Endothelial cell of umbilical vein (primary cell): Measurements from ENCODE around the gene C19orf33. TPM values are rescaled to one million over a fixed set of nuclear protein-coding genes. Genes with fewer than 3 reads are reported as not detected.

Source experiments
- BruUV-seq: library from RNA; stranded (reverse); fragments of 400-500 nt; replicated peaks from 2 replicates; lab custom pipeline; 2021; lab: Mats Ljungman, UMichigan
- CTCF ChIA-PET: fragments of 300-600, 350-600 bp; sonication (Branson Sonifier 250); formaldehyde crosslinking; loops from one replicate; lab custom pipeline; 2021; ENCODE audit warnings: antibody characterized with exemption, inconsistent platforms; lab: Charles Lee
- POLR2A ChIA-PET: fragments of 300-600, 350-600 bp; sonication (Branson Sonifier 250); formaldehyde crosslinking; loops from one replicate; lab custom pipeline; 2021; ENCODE audit warnings: antibody characterized with exemption, inconsistent platforms; lab: Charles Lee
- DNase-seq: peaks from one replicate; pipeline ENCODE4 v3.0.0-alpha.2; 2011; ENCODE audit warnings: low read depth, low spot score
- FAIRE-seq: peaks from 2 replicates; lab custom pipeline; 2011; peaks lifted over from hg19 to GRCh38; lab: Jason Lieb, UNC
- H2AFZ ChIP-seq: 2 replicates; pipeline ENCODE4 v1.6.0; 2012; ENCODE audit warnings: low read depth, low read length, control low read depth, inconsistent platforms
- H3K27ac ChIP-seq: 2 replicates; pipeline ENCODE4 v1.5.1; 2011; ENCODE audit warnings: low read depth, mild to moderate bottlenecking, control low read depth, low read length, moderate library complexity; ENCODE audit not compliant: insufficient read depth
- H3K27me3 ChIP-seq, 2 experiments: 2 replicates each; pipeline versions ENCODE4 v1.6.0 to v1.6.1; 2011; ENCODE audit warnings: low read length in 2 of 2, mixed read lengths in 1 of 2; ENCODE audit not compliant: control insufficient read depth in 2 of 2, insufficient read depth in 2 of 2
- H3K36me3 ChIP-seq, 2 experiments: 2 replicates in 1 of 2; 3 replicates in 1 of 2; pipeline ENCODE4 v1.5.1; 2011; ENCODE audit warnings: low read length in 2 of 2, mild to moderate bottlenecking in 1 of 2, moderate library complexity in 1 of 2; ENCODE audit not compliant: control insufficient read depth in 2 of 2, insufficient read depth in 2 of 2; ENCODE audit errors: extremely low read depth in 1 of 2
- H3K4me1 ChIP-seq: 3 replicates; pipeline ENCODE4 v1.5.1; 2011; ENCODE audit warnings: mild to moderate bottlenecking, low read length; ENCODE audit not compliant: control insufficient read depth, insufficient read depth; ENCODE audit errors: extremely low read depth
- H3K4me2 ChIP-seq: 2 replicates; pipeline ENCODE4 v1.6.1; 2011; ENCODE audit warnings: low read length, control low read depth, mixed read lengths; ENCODE audit not compliant: insufficient read depth
- H3K4me3 ChIP-seq, 3 experiments: fragments of 200-600 bp in 1 of 3; sonication (generic), shearing (Covaris generic) in 1 of 3; replicated peaks in 1 of 3; 2 replicates each; pipeline ENCODE4 v1.5.1; 2011 to 2016; ENCODE audit warnings: control low read depth in 3 of 3, low read length in 3 of 3, mild to moderate bottlenecking in 2 of 3, inconsistent platforms in 1 of 3, low read depth in 1 of 3, moderate library complexity in 1 of 3; ENCODE audit not compliant: insufficient read depth in 1 of 3
- H3K79me2 ChIP-seq: 2 replicates; pipeline ENCODE4 v1.6.0; 2012; ENCODE audit warnings: low read length, inconsistent platforms; ENCODE audit not compliant: control insufficient read depth, insufficient read depth
- H3K9ac ChIP-seq: replicated peaks from 2 replicates; pipeline ENCODE3; 2011; ENCODE audit warnings: low read length, control low read depth; ENCODE audit not compliant: insufficient read depth; ENCODE audit errors: extremely low read depth
- H3K9me1 ChIP-seq: replicated peaks from 3 replicates; pipeline ENCODE4 v1.6.0; 2011; ENCODE audit warnings: mild to moderate bottlenecking, low read length; ENCODE audit not compliant: control insufficient read depth, insufficient read depth; ENCODE audit errors: extremely low read depth
- H3K9me3 ChIP-seq: replicated peaks from 2 replicates; pipeline ENCODE4 v1.5.1; 2012; ENCODE audit warnings: low read length, inconsistent platforms; ENCODE audit not compliant: control insufficient read depth, insufficient read depth
- H4K20me1 ChIP-seq: replicated peaks from 2 replicates; pipeline ENCODE3; 2011; ENCODE audit warnings: mild to moderate bottlenecking, low read length; ENCODE audit not compliant: control insufficient read depth, insufficient read depth; ENCODE audit errors: extremely low read depth
- CTCF ChIP-seq, 2 donors: IDR thresholded peaks; 1 replicate in 1 of 2; 2 replicates in 1 of 2; pipeline ENCODE4 v1.5.1; 2011; ENCODE audit warnings: low read length in 2 of 2, mild to moderate bottlenecking in 2 of 2, moderate library complexity in 2 of 2, control low read depth in 1 of 2, inconsistent platforms in 1 of 2, low read depth in 1 of 2; ENCODE audit not compliant: insufficient read depth in 1 of 2; ENCODE audit errors: extremely low read depth in 1 of 2
- EZH2 ChIP-seq: IDR thresholded peaks from 2 replicates; pipeline ENCODE4 v1.6.1; 2012; ENCODE audit warnings: borderline replicate concordance, low read depth, mild to moderate bottlenecking, moderate library complexity, low read length, inconsistent platforms; ENCODE audit not compliant: severe bottlenecking
- FOS ChIP-seq: IDR thresholded peaks from 2 replicates; pipeline ENCODE4 v1.6.1; 2011; ENCODE audit warnings: mild to moderate bottlenecking, low read length, moderate library complexity, borderline replicate concordance; ENCODE audit not compliant: insufficient read depth
- GATA2 ChIP-seq: IDR thresholded peaks from 2 replicates; pipeline ENCODE4 v1.7.0; 2011; ENCODE audit warnings: low read depth, mild to moderate bottlenecking, moderate library complexity, mixed read lengths, low read length; ENCODE audit not compliant: insufficient read length, insufficient read depth
- JUN ChIP-seq: IDR thresholded peaks from 2 replicates; pipeline ENCODE4 v1.6.1; 2011; ENCODE audit warnings: borderline replicate concordance, low read depth; ENCODE audit not compliant: insufficient read length, insufficient read depth
- MAX ChIP-seq: IDR thresholded peaks from 2 replicates; pipeline ENCODE4 v1.6.1; 2011; ENCODE audit not compliant: insufficient read depth, insufficient read length
- MYC ChIP-seq: IDR thresholded peaks from one replicate; pipeline ENCODE4 v1.6.1; 2011; ENCODE audit warnings: mild to moderate bottlenecking, low read depth, low read length
- POLR2A ChIP-seq: IDR thresholded peaks from 2 replicates; pipeline ENCODE4 v1.6.1; 2012; ENCODE audit warnings: low read depth, mild to moderate bottlenecking, control low read depth, low read length
- POLR2AphosphoS5 ChIP-seq: IDR thresholded peaks from 2 replicates; pipeline ENCODE4 v1.6.1; 2012; ENCODE audit warnings: low read depth, mild to moderate bottlenecking, control low read depth, low read length, moderate library complexity; ENCODE audit not compliant: insufficient read depth
- dilution Hi-C: fragments of 300-500 bp; cut with MboI; formaldehyde crosslinking; loops from one replicate; pipeline ENCODE4 v1.15.0; 2019; ENCODE audit warnings: low sequenced_read_pairs; ENCODE audit not compliant: extremely low pct_ligation_motif_present
- intact Hi-C: fragments of 100-400 bp; cut with micrococcal nuclease; formaldehyde crosslinking; loops from one replicate; pipeline ENCODE4 v1.10.0; 2022
- polyA plus RNA-seq, 4 experiments: library from polyadenylated mRNA; depleted of rRNA in 3 of 4; stranded (reverse) in 3 of 4; unstranded in 1 of 4; fragments of >200 nt; gene quantifications; 2 replicates each; pipeline versions ENCODE4 v1.2.1 to v1.2.3, GENCODE V29; 2011 to 2012; ENCODE audit warnings: missing spikeins in 1 of 4
- total RNA-seq: library from RNA; stranded (reverse); gene quantifications from 2 replicates; pipeline ENCODE4 v1.2.3, GENCODE V29; 2021

The C19orf33 gene
- total and polyA plus RNA-seq, 2 donors (not counting 3 experiments of a cell fraction or from before 2014, with no cell fraction given), result 4.3 to 34.1 TPM

GRCh38 chr19:38294090-38294489 lies 10.0 kb upstream of the C19orf33 start:
- intact Hi-C loops, result no loop called here
- ChIA-PET POLR2A (no interaction called here), CTCF (interaction anchor here (1.5 kb wide), 1 partner anchor 50 kb away, joined by 3 read pairs; no protein-coding TSS in a partner anchor)
- H3K79me2 ChIP-seq, result no peaks in the 10 kb centered on the region
- no peaks in the 10 kb centered on the region for H3K9me3 ChIP-seq
- dilution Hi-C loops, result no loop called here
- TF ChIP-seq MYC (no peak), POLR2A (no peak), EZH2 (no peak), JUN (no peak), GATA2 (no peak), FOS (no peak), MAX (no peak), CTCF (IDR thresholded peaks at IDR 0.05; ENCODE audit: extremely low read depth in 1 of 2, insufficient read depth in 1 of 2, low read depth in 1 of 2, low read length in 2 of 2) (no peak), POLR2AphosphoS5 (no peak)
- no peaks in the 10 kb centered on the region for H3K9me1 ChIP-seq
- H3K4me2 ChIP-seq, result no peak overlapping the region
- H3K9ac ChIP-seq, result no peak overlapping the region
- H2AFZ ChIP-seq, result no peak overlapping the region
- FAIRE-seq (no peak), DNase-seq (no peak)
- no peaks in the 10 kb centered on the region for H3K4me1 ChIP-seq
- no TSS peak for BruUV-seq
- H3K4me3 ChIP-seq, result no peak overlapping the region
- no peaks in the 10 kb centered on the region for H3K27me3 ChIP-seq
- no peaks in the 10 kb centered on the region for H4K20me1 ChIP-seq
- no peaks in the 10 kb centered on the region for H3K36me3 ChIP-seq
- H3K27ac ChIP-seq, result no peak overlapping the region
